ENCODE results near the gene NMT1.

The NMT1 gene

GRCh38 chr17:45113424-45113754 is 52.3 kb downstream of the NMT1 start:
- TF ChIP-seq, protein P1, sequence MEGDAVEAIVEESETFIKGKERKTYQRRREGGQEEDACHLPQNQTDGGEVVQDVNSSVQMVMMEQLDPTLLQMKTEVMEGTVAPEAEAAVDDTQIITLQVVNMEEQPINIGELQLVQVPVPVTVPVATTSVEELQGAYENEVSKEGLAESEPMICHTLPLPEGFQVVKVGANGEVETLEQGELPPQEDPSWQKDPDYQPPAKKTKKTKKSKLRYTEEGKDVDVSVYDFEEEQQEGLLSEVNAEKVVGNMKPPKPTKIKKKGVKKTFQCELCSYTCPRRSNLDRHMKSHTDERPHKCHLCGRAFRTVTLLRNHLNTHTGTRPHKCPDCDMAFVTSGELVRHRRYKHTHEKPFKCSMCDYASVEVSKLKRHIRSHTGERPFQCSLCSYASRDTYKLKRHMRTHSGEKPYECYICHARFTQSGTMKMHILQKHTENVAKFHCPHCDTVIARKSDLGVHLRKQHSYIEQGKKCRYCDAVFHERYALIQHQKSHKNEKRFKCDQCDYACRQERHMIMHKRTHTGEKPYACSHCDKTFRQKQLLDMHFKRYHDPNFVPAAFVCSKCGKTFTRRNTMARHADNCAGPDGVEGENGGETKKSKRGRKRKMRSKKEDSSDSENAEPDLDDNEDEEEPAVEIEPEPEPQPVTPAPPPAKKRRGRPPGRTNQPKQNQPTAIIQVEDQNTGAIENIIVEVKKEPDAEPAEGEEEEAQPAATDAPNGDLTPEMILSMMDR (IDR thresholded peaks at IDR 0.05; ENCODE audit: poor library complexity, severe bottlenecking): no peak
- Histone ChIP-seq H3K27me3 (ENCODE audit: insufficient read depth, poor library complexity, severe bottlenecking) (no peaks in the 10 kb centered on the region), H3K9me3 (ENCODE audit: severe bottlenecking) (no peaks in the 10 kb centered on the region)

GRCh38 chr17:45114117-45114932 is 53.2 kb downstream of the NMT1 start:
- no peak overlapping the region for H3K27ac ChIP-seq (ENCODE audit: poor library complexity, severe bottlenecking)
- DNase-seq (ENCODE audit: low spot score) (no peak), ATAC-seq (ENCODE audit: low read depth) (no peak)
- no peaks in the 10 kb centered on the region for H3K9me3 ChIP-seq (ENCODE audit: severe bottlenecking)
- no peaks in the 10 kb centered on the region for H3K27me3 ChIP-seq (ENCODE audit: insufficient read depth, poor library complexity, severe bottlenecking)
- no peak overlapping the region for H3K4me3 ChIP-seq (ENCODE audit: severe bottlenecking)
- peaks cover 65% of the 10 kb centered on the region for H3K36me3 ChIP-seq (ENCODE audit: low read depth)
- TF ChIP-seq, protein P1 (IDR thresholded peaks at IDR 0.05; ENCODE audit: poor library complexity, severe bottlenecking): no peak
- no peaks in the 10 kb centered on the region for H3K4me1 ChIP-seq (ENCODE audit: insufficient read depth, poor library complexity, severe bottlenecking)

More at GRCh38 chr17:45113424-45113754, 52.3 kb downstream of the NMT1 start:
- ATAC-seq (ENCODE audit: low read depth) (no peak), DNase-seq (ENCODE audit: low spot score) (no peak)
- Histone ChIP-seq H3K4me1 (ENCODE audit: insufficient read depth, poor library complexity, severe bottlenecking) (no peaks in the 10 kb centered on the region), H3K4me3 (ENCODE audit: severe bottlenecking) (no peak overlapping the region), H3K27ac (ENCODE audit: poor library complexity, severe bottlenecking) (no peak overlapping the region), H3K36me3 (ENCODE audit: low read depth) (peaks cover 60% of the 10 kb centered on the region)

- H3K9me3 ChIP-seq (ENCODE audit: severe bottlenecking): no peaks in the 10 kb centered on the region
Observed at GRCh38 chr17:45115015-45115625, 54.0 kb downstream of the NMT1 start.

GRCh38 chr17:45115871-45116270 is 54.8 kb downstream of the NMT1 start:
- DNase-seq (ENCODE audit: low spot score): no peak
- Histone ChIP-seq H3K9me3 (ENCODE audit: severe bottlenecking) (no peaks in the 10 kb centered on the region), H3K4me3 (ENCODE audit: severe bottlenecking) (no peak overlapping the region), H3K27me3 (ENCODE audit: insufficient read depth, poor library complexity, severe bottlenecking) (no peaks in the 10 kb centered on the region), H3K4me1 (ENCODE audit: insufficient read depth, poor library complexity, severe bottlenecking) (no peaks in the 10 kb centered on the region), H3K36me3 (ENCODE audit: low read depth) (peaks cover 64% of the 10 kb centered on the region), H3K27ac (ENCODE audit: poor library complexity, severe bottlenecking) (no peak overlapping the region)
- TF ChIP-seq, protein P1 (IDR thresholded peaks at IDR 0.05; ENCODE audit: poor library complexity, severe bottlenecking): no peak
- ATAC-seq (ENCODE audit: low read depth): no peak

More at GRCh38 chr17:45115015-45115625, 54.0 kb downstream of the NMT1 start:
- H3K27ac ChIP-seq (ENCODE audit: poor library complexity, severe bottlenecking): no peak overlapping the region
- no peak overlapping the region for H3K4me3 ChIP-seq (ENCODE audit: severe bottlenecking)
- H3K4me1 ChIP-seq (ENCODE audit: insufficient read depth, poor library complexity, severe bottlenecking): no peaks in the 10 kb centered on the region
- H3K27me3 ChIP-seq (ENCODE audit: insufficient read depth, poor library complexity, severe bottlenecking): no peaks in the 10 kb centered on the region
- ATAC-seq (ENCODE audit: low read depth): no peak
- no peak for DNase-seq (ENCODE audit: low spot score)
- peaks cover 64% of the 10 kb centered on the region for H3K36me3 ChIP-seq (ENCODE audit: low read depth)
- TF ChIP-seq, protein P1 (IDR thresholded peaks at IDR 0.05; ENCODE audit: poor library complexity, severe bottlenecking): no peak
